GM18526 (cell line): ENCODE data around the gene MARCHF9.
A peak's percentile ranks its signal among the peaks of the same experiment; 100 is the strongest.

Source experiments
- POLR2A ChIP-seq: IDR thresholded peaks from 3 replicates; pipeline ENCODE4 v1.6.1; 2011; ENCODE audit not compliant: insufficient read length; ENCODE audit errors: extremely low read depth

The MARCHF9 gene

GRCh38 chr12:57758552-57759359 lies 3.9 kb downstream of the MARCHF9 start:
- no peak for TF ChIP-seq POLR2A

DNA sequence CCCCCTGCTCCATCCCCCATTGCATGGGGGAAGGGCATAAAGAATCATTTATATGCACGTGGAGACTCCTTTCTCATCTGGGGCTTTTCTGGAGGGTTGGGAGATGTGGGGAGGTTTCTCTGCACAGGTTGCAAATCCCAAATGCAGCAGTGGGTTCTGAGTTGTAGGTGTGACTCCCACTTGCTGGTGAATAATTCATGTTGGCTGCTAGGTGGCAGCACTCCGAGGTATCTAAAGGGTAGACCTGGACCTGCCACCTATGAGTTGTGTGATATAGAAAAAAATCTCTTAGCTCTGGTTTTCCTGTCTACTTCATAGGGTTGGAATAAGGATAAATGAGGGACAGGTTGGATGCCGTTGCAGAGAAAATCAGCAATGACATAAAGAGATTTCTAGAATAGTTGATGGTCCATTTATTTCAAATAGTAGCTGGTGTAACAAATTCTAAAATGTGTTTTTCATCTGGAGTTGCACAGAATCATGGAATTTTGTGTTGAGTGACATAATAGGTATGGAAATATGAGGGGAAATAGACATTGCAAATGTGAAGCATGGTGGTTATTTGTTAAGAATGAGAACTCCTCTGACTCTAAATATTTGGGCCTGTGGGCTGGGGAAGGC lies 4.6 kb downstream of the MARCHF9 start:
- TF ChIP-seq POLR2A: no peak

GRCh38 chr12:57760347-57760982 lies 5.6 kb downstream of the MARCHF9 start:
- TF ChIP-seq POLR2A: no peak

DNA sequence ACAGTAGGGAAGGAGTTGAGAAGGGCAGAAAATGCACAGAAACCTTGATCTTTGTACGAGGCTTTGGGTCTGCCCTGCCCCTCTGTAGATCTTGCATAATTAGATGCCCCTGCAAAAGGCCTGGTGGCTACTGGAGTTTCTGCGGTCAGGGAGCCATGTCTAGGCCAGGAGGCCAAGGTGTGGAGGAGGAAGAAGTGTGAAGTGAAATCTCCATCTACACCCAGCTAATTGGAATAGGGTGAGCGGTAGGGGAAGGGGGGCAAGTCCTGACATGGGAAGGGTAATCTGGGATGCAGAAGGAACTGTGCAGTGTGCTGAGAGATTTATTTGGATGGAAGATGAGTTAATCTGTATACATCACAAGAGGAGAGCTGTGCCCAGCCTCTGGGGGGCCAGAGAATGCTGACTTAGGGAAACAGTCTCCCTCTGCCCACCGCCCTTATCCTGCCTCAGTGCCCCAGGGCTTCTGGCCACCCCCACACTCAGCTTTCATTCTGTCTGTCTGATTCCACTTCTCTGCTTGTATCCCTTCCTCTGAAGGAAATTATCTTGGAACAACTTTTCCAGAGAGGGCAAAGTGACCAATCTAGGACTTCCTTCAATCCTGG lies 6.6 kb downstream of the MARCHF9 start:
- TF ChIP-seq POLR2A: no peak

- TF ChIP-seq POLR2A: no peak
Observed at GRCh38 chr12:57762463-57762862, 7.6 kb downstream of the MARCHF9 start.

DNA sequence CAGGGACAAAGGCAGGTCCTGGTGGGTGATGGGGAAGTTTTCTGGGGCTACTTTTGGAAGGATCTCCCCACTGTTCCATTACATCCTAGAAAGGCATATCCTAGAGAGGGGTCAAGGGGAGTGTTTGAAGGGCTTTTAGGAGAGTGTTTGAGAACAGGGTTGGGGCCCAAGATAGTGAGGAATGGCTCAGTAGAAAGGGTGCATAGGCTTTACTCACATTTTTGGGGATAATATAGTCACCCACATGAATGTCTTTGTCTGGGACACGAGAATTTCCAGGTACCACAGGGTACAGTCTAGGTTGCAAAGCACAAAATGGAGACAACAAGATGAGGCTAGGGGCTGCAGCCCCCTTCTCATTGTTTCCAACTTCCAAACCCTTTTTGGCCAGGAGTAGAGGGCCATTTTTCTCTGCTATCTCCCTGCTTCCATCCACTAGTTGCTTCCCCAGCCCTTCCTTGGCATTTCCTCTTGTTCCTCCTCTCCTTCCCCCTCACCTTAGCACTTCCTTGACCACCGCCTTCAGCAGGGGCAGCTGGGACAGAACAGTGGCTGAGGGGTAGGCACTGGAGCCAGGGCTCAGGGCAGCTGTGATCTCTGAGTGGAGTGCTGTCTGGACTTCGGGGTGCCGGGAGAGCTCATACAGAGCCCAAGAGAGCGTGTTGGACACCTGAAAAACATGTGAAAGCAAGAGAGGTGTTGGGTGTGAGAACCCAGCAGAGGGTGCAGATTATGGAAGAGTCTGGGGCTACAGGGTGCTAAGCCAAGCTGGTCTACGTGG lies 9.2 kb downstream of the MARCHF9 start:
- TF ChIP-seq POLR2A: no peak

DNA sequence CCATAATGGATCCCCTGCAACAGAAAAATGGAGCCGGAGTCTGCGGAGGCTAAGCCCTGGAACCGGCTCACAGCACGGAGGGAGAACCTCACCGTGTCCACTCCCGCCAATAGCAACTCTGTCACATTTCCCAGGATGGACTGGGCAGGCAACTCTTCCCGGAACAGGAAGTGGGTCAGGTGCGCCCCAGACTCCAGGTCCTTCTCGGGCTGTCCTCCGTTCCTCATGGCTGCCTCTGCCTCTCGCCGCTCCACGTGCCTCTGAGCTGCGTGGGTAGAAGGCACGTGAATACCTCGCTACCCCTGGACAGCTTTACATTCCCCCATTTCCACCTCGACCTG lies 9.7 kb downstream of the MARCHF9 start:
- no peak for TF ChIP-seq POLR2A

DNA sequence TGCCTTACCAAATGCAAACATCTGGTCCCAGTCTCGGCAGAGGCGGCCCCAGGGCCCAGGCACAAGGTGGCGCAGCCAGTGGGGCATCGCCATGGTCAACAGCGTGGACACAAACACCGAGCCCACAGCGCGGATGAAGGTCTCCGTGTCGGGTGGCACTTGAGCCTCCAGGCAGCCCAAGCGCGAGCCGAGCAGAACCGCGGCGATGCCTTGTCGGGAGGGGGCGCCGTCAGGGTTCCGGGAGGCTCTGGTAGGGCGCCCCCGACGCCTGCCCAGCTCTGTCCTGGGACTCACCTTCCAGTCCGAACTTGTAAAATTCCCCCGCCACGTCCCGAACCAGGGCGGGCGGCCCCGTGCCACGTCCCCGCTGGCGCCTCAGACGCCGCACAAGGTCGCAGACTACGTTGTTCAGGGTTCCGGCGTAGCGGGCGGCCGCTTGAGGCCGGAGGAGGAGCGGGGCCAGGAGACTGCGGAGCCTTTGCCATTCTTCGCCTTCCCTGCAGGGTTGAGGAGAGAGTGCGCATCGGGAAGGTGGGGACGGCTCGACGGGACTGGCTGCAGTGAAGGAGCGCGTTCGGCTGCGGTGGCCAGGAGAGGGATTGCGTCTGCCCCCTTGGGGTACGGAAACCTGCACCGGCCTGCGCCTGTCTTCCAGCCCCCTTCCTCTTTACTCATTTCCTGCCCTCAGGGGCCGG lies 10.2 kb downstream of the MARCHF9 start:
- peak; percentile 18 for TF ChIP-seq POLR2A

GRCh38 chr12:57765698-57766463 lies 11.0 kb downstream of the MARCHF9 start:
- no peak for TF ChIP-seq POLR2A

GRCh38 chr12:57766464-57767304 lies 11.8 kb downstream of the MARCHF9 start, which contains the start of gene CYP27B1:
Gene CYP27B1 (minus strand): TSS chr12:57767078. CDS start chr12:57767041, 37 bp downstream.
- no peak for TF ChIP-seq POLR2A

DNA sequence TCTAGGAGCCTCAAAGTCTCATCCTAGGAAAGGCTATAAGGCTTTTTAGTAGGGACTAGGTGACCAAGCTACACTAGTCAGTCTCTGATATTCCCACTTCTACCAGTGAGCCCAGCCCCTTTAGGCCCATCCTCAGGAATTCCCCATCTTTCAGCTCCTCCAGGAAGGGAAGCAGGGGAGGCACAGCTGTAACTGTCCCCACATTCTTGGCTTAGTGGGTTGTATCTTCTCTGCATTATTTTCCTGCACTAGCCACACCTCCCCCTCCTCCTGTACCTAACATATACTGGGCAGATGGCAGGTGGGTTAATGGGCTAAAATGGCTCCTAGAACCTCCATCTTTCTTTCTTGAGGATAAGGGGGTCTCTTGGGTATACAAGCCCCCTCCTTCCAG lies 12.4 kb downstream of the MARCHF9 start:
- no peak for TF ChIP-seq POLR2A

DNA sequence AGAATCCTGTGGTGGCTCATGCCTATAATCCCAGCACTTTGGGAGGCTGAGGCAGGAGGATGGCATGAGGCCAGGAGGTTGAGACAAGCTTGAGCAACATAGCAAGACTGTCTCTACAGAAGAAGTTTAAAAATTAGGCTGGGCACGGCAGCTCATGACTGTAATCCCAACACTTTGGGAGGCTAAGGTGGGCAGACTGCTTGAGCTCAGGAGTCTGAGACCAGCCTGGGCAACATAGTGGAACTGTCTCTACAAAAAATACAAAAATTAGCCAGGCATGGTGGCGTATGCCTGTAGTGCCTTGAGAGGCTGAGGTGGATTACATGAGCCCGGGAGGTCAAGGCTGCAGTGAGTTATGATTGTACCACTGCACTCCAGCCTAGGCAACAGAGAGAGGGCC lies 13.0 kb downstream of the MARCHF9 start:
- no peak for TF ChIP-seq POLR2A

DNA sequence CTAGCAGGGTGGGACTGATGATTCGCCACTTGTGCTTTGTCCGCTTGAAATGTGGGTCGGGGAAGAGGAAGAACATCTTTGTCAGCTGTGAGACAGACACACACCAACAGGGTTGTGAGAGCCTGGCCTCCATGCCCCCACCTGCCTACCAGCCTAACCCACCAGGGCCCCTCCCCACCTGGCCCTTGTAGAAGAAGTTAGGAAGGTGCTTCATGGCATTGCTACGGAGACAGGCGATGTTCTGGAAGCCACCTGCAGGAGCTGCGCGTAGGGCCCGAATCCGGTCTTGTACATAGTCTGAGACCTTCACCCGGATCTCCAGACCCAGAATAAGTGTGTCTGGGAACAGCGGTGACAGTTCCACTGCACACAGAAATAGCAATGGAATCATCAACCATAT lies 14.7 kb downstream of the MARCHF9 start:
- no peak for TF ChIP-seq POLR2A
